Osteocyte (in vitro differentiated cells): ENCODE results near the gene SGK1. TPM values are rescaled to one million over a fixed set of nuclear protein-coding genes. Genes with fewer than 3 reads are reported as not detected.

ENCODE experiments used
- DNase-seq: peaks from one replicate; pipeline ENCODE4 v3.0.0; 2021; ENCODE audit warnings: mixed read lengths; ENCODE audit not compliant: unreplicated experiment; ENCODE audit errors: extremely low spot score
- H3K27ac Mint-ChIP-seq: one replicate; pipeline ENCODE4 v1.8.0; 2021; ENCODE audit warnings: mild to moderate bottlenecking, mixed read lengths; ENCODE audit not compliant: unreplicated experiment
- H3K27me3 Mint-ChIP-seq: one replicate; pipeline ENCODE4 v1.8.0; 2021; ENCODE audit warnings: mixed read lengths; ENCODE audit not compliant: unreplicated experiment
- H3K36me3 Mint-ChIP-seq: one replicate; pipeline ENCODE4 v1.8.0; 2021; ENCODE audit warnings: mixed read lengths; ENCODE audit not compliant: unreplicated experiment
- H3K4me1 Mint-ChIP-seq: one replicate; pipeline ENCODE4 v1.8.0; 2021; ENCODE audit warnings: mixed read lengths; ENCODE audit not compliant: unreplicated experiment
- H3K4me3 Mint-ChIP-seq: one replicate; pipeline ENCODE4 v1.8.0; 2021; ENCODE audit warnings: mild to moderate bottlenecking, moderate library complexity, mixed read lengths; ENCODE audit not compliant: unreplicated experiment
- H3K9me3 Mint-ChIP-seq: one replicate; pipeline ENCODE4 v1.8.0; 2021; ENCODE audit warnings: mixed read lengths; ENCODE audit not compliant: unreplicated experiment
- CTCF ChIP-seq: fragments of 200-600 bp; sonication (generic); IDR thresholded peaks from 2 replicates; pipeline ENCODE4 v1.5.0; 2021; ENCODE audit warnings: antibody characterized with exemption, mild to moderate bottlenecking, moderate library complexity
- total RNA-seq: library from RNA; stranded (reverse); gene quantifications from 2 replicates; pipeline ENCODE4 v1.2.1, GENCODE V29; 2021

The SGK1 gene
- total RNA-seq, 1 donor from 2014 or later = 448 TPM

- peaks cover 56% of the 10 kb centered on the region for H3K4me1 Mint-ChIP-seq
- H3K27ac Mint-ChIP-seq = peak overlapping the region; percentile 98
- TF ChIP-seq CTCF = no peak
- H3K27me3 Mint-ChIP-seq = no peaks in the 10 kb centered on the region
- peak overlapping the region; percentile 98 for H3K4me3 Mint-ChIP-seq
- H3K9me3 Mint-ChIP-seq = no peaks in the 10 kb centered on the region
- DNase-seq = peak; percentile 88
- peaks cover 37% of the 10 kb centered on the region for H3K36me3 Mint-ChIP-seq
Observed at GRCh38 chr6:134175532-134176263, 142.2 kb downstream of the SGK1 start.

GRCh38 chr6:134174672-134175531, 143.0 kb downstream of the SGK1 start:
- Mint-ChIP-seq H3K27ac (peak overlapping the region; percentile 98), H3K9me3 (no peaks in the 10 kb centered on the region), H3K4me1 (peaks cover 64% of the 10 kb centered on the region), H3K4me3 (peak overlapping the region; percentile 98), H3K27me3 (no peaks in the 10 kb centered on the region), H3K36me3 (peaks cover 45% of the 10 kb centered on the region)
- DNase-seq = peak; percentile 97
- TF ChIP-seq CTCF = no peak

GRCh38 chr6:134173936-134174671, 143.8 kb downstream of the SGK1 start:
- DNase-seq = peak; percentile 93
- Mint-ChIP-seq H3K27me3 (no peaks in the 10 kb centered on the region), H3K27ac (peak overlapping the region; percentile 94), H3K9me3 (no peaks in the 10 kb centered on the region), H3K4me1 (peaks cover 67% of the 10 kb centered on the region), H3K36me3 (peaks cover 52% of the 10 kb centered on the region), H3K4me3 (peak overlapping the region; percentile 98)
- peak; percentile 88 for TF ChIP-seq CTCF

- DNase-seq = no peak
- TF ChIP-seq CTCF = no peak
- H3K27me3 Mint-ChIP-seq = no peaks in the 10 kb centered on the region
- H3K4me3 Mint-ChIP-seq = peak overlapping the region; percentile 98
- H3K27ac Mint-ChIP-seq = peak overlapping the region; percentile 94
- peaks cover 59% of the 10 kb centered on the region for H3K36me3 Mint-ChIP-seq
- no peaks in the 10 kb centered on the region for H3K9me3 Mint-ChIP-seq
- H3K4me1 Mint-ChIP-seq = peaks cover 67% of the 10 kb centered on the region
Observed at GRCh38 chr6:134173366-134173725, 144.6 kb downstream of the SGK1 start.
